Calu3 (cell line): Measurements from ENCODE around the gene REEP6. TPM values are rescaled to one million over a fixed set of nuclear protein-coding genes. Genes with fewer than 3 reads are reported as not detected.

Source experiments
- BruUV-seq: library from RNA; stranded (reverse); fragments of 400-500 nt; replicated peaks from 2 replicates; lab custom pipeline; 2021; lab: Mats Ljungman, UMichigan
- CTCF ChIA-PET: fragments of 300-600 bp; sonication (Branson Sonifier 250); formaldehyde crosslinking; loops from one replicate; lab custom pipeline; 2022; ENCODE audit warnings: antibody characterized with exemption; lab: Charles Lee
- DNase-seq: peaks from one replicate; pipeline ENCODE4 v3.0.0; 2022
- H3K27ac Mint-ChIP-seq: one replicate; pipeline ENCODE4 v1.8.0; 2022; ENCODE audit warnings: mixed read lengths; ENCODE audit not compliant: unreplicated experiment
- H3K27me3 Mint-ChIP-seq: one replicate; pipeline ENCODE4 v1.8.0; 2022; ENCODE audit warnings: mixed read lengths; ENCODE audit not compliant: unreplicated experiment
- H3K36me3 Mint-ChIP-seq: one replicate; pipeline ENCODE4 v1.8.0; 2022; ENCODE audit warnings: mild to moderate bottlenecking, moderate library complexity, mixed read lengths; ENCODE audit not compliant: insufficient read depth, unreplicated experiment
- H3K4me1 Mint-ChIP-seq: one replicate; pipeline ENCODE4 v1.8.0; 2022; ENCODE audit warnings: mild to moderate bottlenecking, low read depth, mixed read lengths; ENCODE audit not compliant: unreplicated experiment
- H3K4me3 Mint-ChIP-seq: one replicate; pipeline ENCODE4 v1.8.0; 2022; ENCODE audit warnings: mild to moderate bottlenecking, low read depth, moderate library complexity, mixed read lengths; ENCODE audit not compliant: unreplicated experiment
- H3K9me3 Mint-ChIP-seq: one replicate; pipeline ENCODE4 v1.8.0; 2022; ENCODE audit warnings: low read depth, mixed read lengths; ENCODE audit not compliant: unreplicated experiment
- CTCF ChIP-seq: fragments of 200-600 bp; IDR thresholded peaks from one replicate; pipeline ENCODE4 v1.8.0; 2022; ENCODE audit warnings: antibody characterized with exemption; ENCODE audit not compliant: unreplicated experiment
- intact Hi-C: fragments of 100-400 bp; cut with micrococcal nuclease; formaldehyde crosslinking; loops from one replicate; pipeline ENCODE4 v1.10.0; 2022; ENCODE audit not compliant: unreplicated experiment
- total RNA-seq: library from RNA; stranded (reverse); gene quantifications from 2 replicates; pipeline ENCODE4 v1.2.3, GENCODE V29; 2022

REEP6 gene
- total RNA-seq, 1 experiment from 2014 or later, result 13.9 TPM

- CTCF ChIA-PET, result interaction anchor here (0.6 kb wide), 1 partner anchor 15 kb away, joined by 4 read pairs; the partner anchor contains the start of gene REEP6
- Mint-ChIP-seq H3K27ac (no peak overlapping the region), H3K36me3 (peaks cover 10% of the 10 kb centered on the region), H3K9me3 (no peaks in the 10 kb centered on the region), H3K27me3 (peaks cover 7% of the 10 kb centered on the region), H3K4me3 (no peak overlapping the region), H3K4me1 (no peaks in the 10 kb centered on the region)
- no peak for TF ChIP-seq CTCF
- intact Hi-C loops, result no loop called here
- no TSS peak for BruUV-seq
- no peak for DNase-seq
Observed at GRCh38 chr19:1505991-1506881, 15.3 kb downstream of the REEP6 start.

GRCh38 chr19:1507192-1507660 is 16.2 kb downstream of the REEP6 start:
- CTCF ChIA-PET, result no interaction called here
- no peaks in the 10 kb centered on the region for H3K4me1 Mint-ChIP-seq
- intact Hi-C loops, result no loop called here
- no peak overlapping the region for H3K4me3 Mint-ChIP-seq
- peak overlapping the region; percentile 61 for H3K27ac Mint-ChIP-seq
- peaks cover 11% of the 10 kb centered on the region for H3K36me3 Mint-ChIP-seq
- BruUV-seq, result no TSS peak
- H3K27me3 Mint-ChIP-seq, result peaks cover 7% of the 10 kb centered on the region
- TF ChIP-seq CTCF, result no peak
- no peak for DNase-seq
- H3K9me3 Mint-ChIP-seq, result no peaks in the 10 kb centered on the region

DNA sequence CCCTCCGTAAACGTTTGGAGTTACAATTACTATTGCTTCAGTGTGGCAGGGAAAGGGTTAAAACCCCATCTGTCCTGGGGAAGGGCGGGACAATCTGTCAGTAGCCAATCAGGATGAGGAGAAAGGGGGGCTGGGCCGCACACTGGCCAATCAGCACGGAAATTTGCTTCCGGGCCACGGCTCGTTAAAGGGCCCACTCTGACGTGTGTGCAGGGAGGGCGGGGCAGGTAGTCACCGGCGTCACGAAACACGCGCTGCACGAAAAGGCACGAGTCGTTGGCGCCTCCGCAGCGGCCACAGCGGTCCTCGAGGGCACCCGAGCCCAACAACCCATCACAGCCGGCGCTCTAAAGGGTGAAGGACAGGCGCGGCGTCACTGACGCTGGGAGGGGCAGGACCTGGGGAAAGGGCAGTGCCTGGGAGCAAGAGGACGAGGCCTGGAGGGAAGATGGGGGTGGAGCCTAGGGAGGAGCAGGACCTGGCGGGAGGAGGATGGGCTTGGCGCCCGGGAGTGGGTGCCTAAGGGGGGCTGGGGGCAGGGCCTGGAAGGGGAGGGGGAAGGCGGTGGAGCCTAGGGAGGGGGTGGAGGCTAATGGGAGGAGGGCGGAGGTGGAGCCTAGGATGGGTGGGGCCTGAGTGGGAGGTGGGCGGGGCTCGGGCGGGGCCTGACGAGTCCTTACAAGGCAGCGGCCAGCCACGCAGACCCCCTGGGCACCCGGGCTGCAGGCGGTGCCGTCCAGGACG is 17.0 kb downstream of the REEP6 start:
- DNase-seq, result peak; percentile 68
- Mint-ChIP-seq H3K9me3 (no peaks in the 10 kb centered on the region), H3K36me3 (peaks cover 17% of the 10 kb centered on the region), H3K4me3 (peak overlapping the region; percentile 50), H3K4me1 (no peaks in the 10 kb centered on the region), H3K27me3 (peaks cover 7% of the 10 kb centered on the region), H3K27ac (peak overlapping the region; percentile 61)
- BruUV-seq, result no TSS peak
- CTCF ChIA-PET, result no interaction called here
- intact Hi-C loops, result no loop called here
- no peak for TF ChIP-seq CTCF

- Mint-ChIP-seq H3K9me3 (no peaks in the 10 kb centered on the region), H3K27ac (no peak overlapping the region), H3K4me1 (no peaks in the 10 kb centered on the region), H3K27me3 (peaks cover 7% of the 10 kb centered on the region), H3K4me3 (no peak overlapping the region), H3K36me3 (peaks cover 17% of the 10 kb centered on the region)
- TF ChIP-seq CTCF, result no peak
- no TSS peak for BruUV-seq
- intact Hi-C loops, result no loop called here
- CTCF ChIA-PET, result no interaction called here
- no peak for DNase-seq
Observed at GRCh38 chr19:1508507-1508856, 17.5 kb downstream of the REEP6 start.
